Hair follicle dermal papilla cell (primary cell): ENCODE data around the gene TBL1X. TPM values are rescaled to one million over a fixed set of nuclear protein-coding genes. Genes with fewer than 3 reads are reported as not detected.

ENCODE experiments used
- total RNA-seq: library from RNA; depleted of rRNA; stranded (reverse); fragments of >200 nt; gene quantifications from 2 replicates; pipeline ENCODE4 v1.2.3, GENCODE V29; 2012

Gene TBL1X
- total RNA-seq: 18.3 and 28.6 TPM in 2 replicates

DNA sequence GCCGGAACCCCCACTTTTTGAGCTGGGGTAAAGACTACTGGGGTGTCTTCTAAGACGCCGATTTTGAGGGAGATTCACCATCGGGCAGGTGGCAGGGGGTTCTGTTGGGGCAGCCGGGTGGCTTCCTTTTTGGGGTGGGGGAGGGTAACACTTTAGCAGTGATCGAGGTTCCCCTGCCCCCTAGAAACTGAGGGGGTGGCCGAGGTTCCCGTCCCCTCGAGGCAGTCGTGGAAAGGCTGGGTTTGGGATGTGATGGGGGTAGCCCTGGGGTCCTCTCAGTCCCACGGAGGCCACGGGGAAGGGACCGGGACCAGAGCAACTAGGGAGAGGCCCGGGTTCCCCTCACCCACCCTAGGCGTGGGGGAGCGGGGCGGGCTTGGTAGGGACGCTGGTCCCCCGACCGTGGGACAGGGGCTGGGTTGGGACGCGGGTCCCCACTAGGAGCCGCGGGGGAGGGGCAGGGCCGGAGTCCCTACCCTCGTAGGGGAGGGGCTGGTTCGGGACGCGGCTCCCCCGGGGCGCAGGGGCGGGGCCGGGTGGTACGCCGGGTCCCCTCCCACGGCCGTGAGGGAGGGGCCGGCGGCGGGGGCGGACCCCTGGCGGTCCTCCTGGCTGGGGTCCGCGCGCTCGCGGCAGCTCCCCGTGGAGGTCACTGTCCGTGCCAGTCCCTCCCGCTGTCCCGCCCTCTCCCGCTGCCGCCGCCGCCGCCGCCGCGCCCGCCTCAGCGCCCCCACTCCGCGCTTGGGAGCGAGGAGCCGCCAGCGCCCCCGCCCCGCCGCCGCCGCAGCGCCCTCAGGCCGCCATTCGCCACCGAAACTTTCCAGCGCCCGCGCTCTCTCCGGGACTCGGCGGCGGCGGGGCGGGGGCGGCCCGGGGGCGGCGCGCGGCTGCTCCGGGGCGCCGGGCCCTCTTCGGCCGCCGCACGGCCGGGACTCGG, at the start of gene TBL1X:
TBL1X (plus strand) TSS at position 624 of the 937 bp plus-strand sequence. CDS start 188,529 bp downstream, outside the sequence.

GRCh38 chrX:9765737-9766097, 300.9 kb downstream of the TBL1X start, which contains the start of gene GPR143:
GPR143 (minus strand) TSS chrX:9765847; CDS start chrX:9765817, 30 bp downstream.

DNA sequence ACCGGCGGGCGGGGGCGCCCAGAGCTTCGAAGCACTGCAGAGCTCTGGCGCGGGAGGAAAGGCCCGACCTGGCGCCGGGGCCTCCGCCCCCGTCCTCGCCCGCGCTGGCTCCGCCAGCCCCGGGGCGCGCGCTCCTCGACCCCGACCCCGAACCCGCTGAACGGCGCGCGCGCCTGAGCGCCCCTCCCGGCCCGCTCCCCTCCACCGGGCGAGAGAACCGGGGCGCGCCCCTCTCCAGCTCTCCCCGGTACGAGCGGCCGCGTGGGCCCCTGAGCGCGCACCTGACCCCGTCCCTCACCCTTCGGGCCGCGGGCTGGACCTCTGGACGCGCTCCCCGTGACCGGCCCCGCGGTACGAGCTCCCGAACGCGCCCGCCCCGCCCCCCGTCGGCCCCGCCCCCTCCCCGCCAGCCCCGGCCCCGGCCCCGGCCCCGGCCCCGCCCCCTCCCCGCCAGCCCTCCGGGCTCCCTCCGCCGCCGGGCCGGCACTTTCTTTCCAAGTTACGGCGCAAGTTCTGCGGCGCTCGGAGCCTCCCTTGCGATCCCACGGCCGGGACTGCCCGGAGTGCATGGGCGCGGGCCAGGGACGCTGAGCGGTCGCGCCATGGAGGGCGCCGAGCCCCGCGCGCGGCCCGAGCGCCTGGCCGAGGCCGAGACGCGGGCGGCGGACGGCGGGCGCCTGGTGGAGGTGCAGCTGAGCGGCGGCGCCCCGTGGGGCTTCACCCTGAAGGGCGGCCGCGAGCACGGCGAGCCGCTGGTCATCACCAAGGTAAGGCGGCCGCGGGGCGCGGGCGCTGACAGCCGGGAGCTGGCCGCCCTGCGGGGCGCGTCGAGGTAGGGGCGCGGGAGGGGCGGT, 321.3 kb downstream of the TBL1X start, which contains the start of gene SHROOM2:
SHROOM2 (plus strand) TSS at position 486 of the 854 bp plus-strand sequence; CDS start at position 603, 117 bp downstream.

